Endothelial cell of umbilical vein (primary cell): Measurements from ENCODE around the gene GSTP1. TPM values are rescaled to one million over a fixed set of nuclear protein-coding genes. Genes with fewer than 3 reads are reported as not detected.

Experiments used
- BruUV-seq: library from RNA; stranded (reverse); fragments of 400-500 nt; replicated peaks from 2 replicates; lab custom pipeline; 2021; lab: Mats Ljungman, UMichigan
- CTCF ChIA-PET: fragments of 300-600, 350-600 bp; sonication (Branson Sonifier 250); formaldehyde crosslinking; loops from one replicate; lab custom pipeline; 2021; ENCODE audit warnings: antibody characterized with exemption, inconsistent platforms; lab: Charles Lee
- POLR2A ChIA-PET: fragments of 300-600, 350-600 bp; sonication (Branson Sonifier 250); formaldehyde crosslinking; loops from one replicate; lab custom pipeline; 2021; ENCODE audit warnings: antibody characterized with exemption, inconsistent platforms; lab: Charles Lee
- DNase-seq: peaks from one replicate; pipeline ENCODE4 v3.0.0-alpha.2; 2011; ENCODE audit warnings: low read depth, low spot score
- FAIRE-seq: peaks from 2 replicates; lab custom pipeline; 2011; peaks lifted over from hg19 to GRCh38; lab: Jason Lieb, UNC
- H2AFZ ChIP-seq: 2 replicates; pipeline ENCODE4 v1.6.0; 2012; ENCODE audit warnings: low read depth, low read length, control low read depth, inconsistent platforms
- H3K27ac ChIP-seq: 2 replicates; pipeline ENCODE4 v1.5.1; 2011; ENCODE audit warnings: low read depth, mild to moderate bottlenecking, control low read depth, low read length, moderate library complexity; ENCODE audit not compliant: insufficient read depth
- H3K27me3 ChIP-seq, 2 experiments: 2 replicates each; pipeline versions ENCODE4 v1.6.0 to v1.6.1; 2011; ENCODE audit warnings: low read length in 2 of 2, mixed read lengths in 1 of 2; ENCODE audit not compliant: control insufficient read depth in 2 of 2, insufficient read depth in 2 of 2
- H3K36me3 ChIP-seq, 2 experiments: 2 replicates in 1 of 2; 3 replicates in 1 of 2; pipeline ENCODE4 v1.5.1; 2011; ENCODE audit warnings: low read length in 2 of 2, mild to moderate bottlenecking in 1 of 2, moderate library complexity in 1 of 2; ENCODE audit not compliant: control insufficient read depth in 2 of 2, insufficient read depth in 2 of 2; ENCODE audit errors: extremely low read depth in 1 of 2
- H3K4me1 ChIP-seq: 3 replicates; pipeline ENCODE4 v1.5.1; 2011; ENCODE audit warnings: mild to moderate bottlenecking, low read length; ENCODE audit not compliant: control insufficient read depth, insufficient read depth; ENCODE audit errors: extremely low read depth
- H3K4me2 ChIP-seq: 2 replicates; pipeline ENCODE4 v1.6.1; 2011; ENCODE audit warnings: low read length, control low read depth, mixed read lengths; ENCODE audit not compliant: insufficient read depth
- H3K4me3 ChIP-seq, 3 experiments: fragments of 200-600 bp in 1 of 3; sonication (generic), shearing (Covaris generic) in 1 of 3; replicated peaks in 1 of 3; 2 replicates each; pipeline ENCODE4 v1.5.1; 2011 to 2016; ENCODE audit warnings: control low read depth in 3 of 3, low read length in 3 of 3, mild to moderate bottlenecking in 2 of 3, inconsistent platforms in 1 of 3, low read depth in 1 of 3, moderate library complexity in 1 of 3; ENCODE audit not compliant: insufficient read depth in 1 of 3
- H3K79me2 ChIP-seq: 2 replicates; pipeline ENCODE4 v1.6.0; 2012; ENCODE audit warnings: low read length, inconsistent platforms; ENCODE audit not compliant: control insufficient read depth, insufficient read depth
- H3K9ac ChIP-seq: replicated peaks from 2 replicates; pipeline ENCODE3; 2011; ENCODE audit warnings: low read length, control low read depth; ENCODE audit not compliant: insufficient read depth; ENCODE audit errors: extremely low read depth
- H3K9me1 ChIP-seq: replicated peaks from 3 replicates; pipeline ENCODE4 v1.6.0; 2011; ENCODE audit warnings: mild to moderate bottlenecking, low read length; ENCODE audit not compliant: control insufficient read depth, insufficient read depth; ENCODE audit errors: extremely low read depth
- H3K9me3 ChIP-seq: replicated peaks from 2 replicates; pipeline ENCODE4 v1.5.1; 2012; ENCODE audit warnings: low read length, inconsistent platforms; ENCODE audit not compliant: control insufficient read depth, insufficient read depth
- H4K20me1 ChIP-seq: replicated peaks from 2 replicates; pipeline ENCODE3; 2011; ENCODE audit warnings: mild to moderate bottlenecking, low read length; ENCODE audit not compliant: control insufficient read depth, insufficient read depth; ENCODE audit errors: extremely low read depth
- FOS ChIP-seq: IDR thresholded peaks from 2 replicates; pipeline ENCODE4 v1.6.1; 2011; ENCODE audit warnings: mild to moderate bottlenecking, low read length, moderate library complexity, borderline replicate concordance; ENCODE audit not compliant: insufficient read depth
- JUN ChIP-seq: IDR thresholded peaks from 2 replicates; pipeline ENCODE4 v1.6.1; 2011; ENCODE audit warnings: borderline replicate concordance, low read depth; ENCODE audit not compliant: insufficient read length, insufficient read depth
- dilution Hi-C: fragments of 300-500 bp; cut with MboI; formaldehyde crosslinking; loops from one replicate; pipeline ENCODE4 v1.15.0; 2019; ENCODE audit warnings: low sequenced_read_pairs; ENCODE audit not compliant: extremely low pct_ligation_motif_present
- intact Hi-C: fragments of 100-400 bp; cut with micrococcal nuclease; formaldehyde crosslinking; loops from one replicate; pipeline ENCODE4 v1.10.0; 2022
- polyA plus RNA-seq, 4 experiments: library from polyadenylated mRNA; depleted of rRNA in 3 of 4; stranded (reverse) in 3 of 4; unstranded in 1 of 4; fragments of >200 nt; gene quantifications; 2 replicates each; pipeline versions ENCODE4 v1.2.1 to v1.2.3, GENCODE V29; 2011 to 2012; ENCODE audit warnings: missing spikeins in 1 of 4
- total RNA-seq: library from RNA; stranded (reverse); gene quantifications from 2 replicates; pipeline ENCODE4 v1.2.3, GENCODE V29; 2021
- TF ChIP-seq, protein P1 (sequence below): IDR thresholded peaks from 2 replicates; pipeline ENCODE4 v1.6.1; 2011; ENCODE audit not compliant: insufficient read depth, insufficient read length
- TF ChIP-seq, protein P2 (sequence below), 2 donors: IDR thresholded peaks; 1 replicate in 1 of 2; 2 replicates in 1 of 2; pipeline ENCODE4 v1.5.1; 2011; ENCODE audit warnings: low read length in 2 of 2, mild to moderate bottlenecking in 2 of 2, moderate library complexity in 2 of 2, control low read depth in 1 of 2, inconsistent platforms in 1 of 2, low read depth in 1 of 2; ENCODE audit not compliant: insufficient read depth in 1 of 2; ENCODE audit errors: extremely low read depth in 1 of 2

The GSTP1 gene
- total and polyA plus RNA-seq, 2 donors (not counting 3 experiments of a cell fraction or from before 2014, with no cell fraction given): 962 to 2,277 TPM

DNA sequence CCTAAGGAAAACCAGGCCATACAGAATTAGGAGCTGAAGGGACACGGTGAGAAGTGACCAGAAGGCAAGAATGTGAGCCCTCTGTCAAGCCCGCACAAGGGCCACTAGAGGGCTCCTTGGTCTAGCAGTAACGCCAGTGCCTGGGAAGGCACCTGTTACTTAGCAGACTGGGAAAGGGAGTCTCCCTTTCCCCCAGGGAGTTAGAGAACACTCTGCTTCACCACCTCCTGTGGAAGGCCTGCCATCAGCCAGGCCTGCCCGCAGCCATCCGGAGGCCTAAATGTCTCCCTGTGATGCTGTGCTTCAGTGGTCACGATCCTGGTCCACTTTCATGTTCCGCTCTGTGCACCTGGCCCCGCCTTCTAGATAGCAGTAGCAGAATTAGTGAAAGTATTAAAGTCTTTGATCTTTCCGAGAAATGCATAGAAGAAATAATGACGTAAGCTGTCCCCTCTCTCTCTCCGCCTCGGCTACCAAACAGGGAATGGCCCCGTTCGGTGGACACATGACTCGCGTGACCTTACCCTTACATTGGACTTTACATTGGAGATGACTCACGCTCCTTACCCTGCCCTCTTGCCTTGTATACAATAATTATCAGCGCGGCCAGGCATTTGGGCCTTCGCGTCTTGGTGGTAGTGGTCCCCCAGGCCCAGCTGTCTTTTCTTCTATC, 10.7 kb upstream of the GSTP1 start:
- Histone ChIP-seq H3K9me3 (no peaks in the 10 kb centered on the region), H3K4me3 (no peak overlapping the region), H3K36me3 (no peaks in the 10 kb centered on the region), H2AFZ (peak overlapping the region; percentile 72), H3K9ac (peak overlapping the region; percentile 31), H3K4me1 (peaks cover 24% of the 10 kb centered on the region), H3K4me2 (peak overlapping the region; percentile 47), H3K79me2 (no peaks in the 10 kb centered on the region), H3K27ac (peak overlapping the region; percentile 55), H4K20me1 (no peaks in the 10 kb centered on the region), H3K27me3 (no peaks in the 10 kb centered on the region), H3K9me1 (no peaks in the 10 kb centered on the region)
- BruUV-seq: TSS peak; percentile 37
- intact Hi-C loops (loop anchor here (1.0 to 2.0 kb wide), 2 partner anchors 10 to 34 kb away; partner anchors contain the start of genes GSTP1 and NDUFV1), dilution Hi-C loops (no loop called here)
- peak; percentile 43 for TF ChIP-seq FOS
- peak; percentile 36 for TF ChIP-seq JUN
- TF ChIP-seq, protein P1, sequence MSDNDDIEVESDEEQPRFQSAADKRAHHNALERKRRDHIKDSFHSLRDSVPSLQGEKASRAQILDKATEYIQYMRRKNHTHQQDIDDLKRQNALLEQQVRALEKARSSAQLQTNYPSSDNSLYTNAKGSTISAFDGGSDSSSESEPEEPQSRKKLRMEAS: no peak
- TF ChIP-seq, protein P2, sequence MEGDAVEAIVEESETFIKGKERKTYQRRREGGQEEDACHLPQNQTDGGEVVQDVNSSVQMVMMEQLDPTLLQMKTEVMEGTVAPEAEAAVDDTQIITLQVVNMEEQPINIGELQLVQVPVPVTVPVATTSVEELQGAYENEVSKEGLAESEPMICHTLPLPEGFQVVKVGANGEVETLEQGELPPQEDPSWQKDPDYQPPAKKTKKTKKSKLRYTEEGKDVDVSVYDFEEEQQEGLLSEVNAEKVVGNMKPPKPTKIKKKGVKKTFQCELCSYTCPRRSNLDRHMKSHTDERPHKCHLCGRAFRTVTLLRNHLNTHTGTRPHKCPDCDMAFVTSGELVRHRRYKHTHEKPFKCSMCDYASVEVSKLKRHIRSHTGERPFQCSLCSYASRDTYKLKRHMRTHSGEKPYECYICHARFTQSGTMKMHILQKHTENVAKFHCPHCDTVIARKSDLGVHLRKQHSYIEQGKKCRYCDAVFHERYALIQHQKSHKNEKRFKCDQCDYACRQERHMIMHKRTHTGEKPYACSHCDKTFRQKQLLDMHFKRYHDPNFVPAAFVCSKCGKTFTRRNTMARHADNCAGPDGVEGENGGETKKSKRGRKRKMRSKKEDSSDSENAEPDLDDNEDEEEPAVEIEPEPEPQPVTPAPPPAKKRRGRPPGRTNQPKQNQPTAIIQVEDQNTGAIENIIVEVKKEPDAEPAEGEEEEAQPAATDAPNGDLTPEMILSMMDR (IDR thresholded peaks at IDR 0.05; ENCODE audit: extremely low read depth in 1 of 2, insufficient read depth in 1 of 2, low read depth in 1 of 2, low read length in 2 of 2): peak; percentile 65 to 80
- ChIA-PET POLR2A (no interaction called here), CTCF (interaction anchor here (0.5 to 3.5 kb wide), 17 partner anchors 9 to 219 kb away, joined by 3 to 17 read pairs (median 4); partner anchors contain the start of genes GSTP1 and NUDT8)
- DNase-seq (peak; percentile 51), FAIRE-seq (peak; percentile 82)
